NB4 (cell line): ENCODE data around the gene TRIOBP.

Experiments used
- CTCF ChIP-seq: IDR thresholded peaks from one replicate; pipeline ENCODE4 v1.5.1; 2012; ENCODE audit warnings: low read depth, low read length
- MYC ChIP-seq: IDR thresholded peaks from 2 replicates; pipeline ENCODE4 v1.6.1; 2011; ENCODE audit warnings: low read depth, low read length

- TF ChIP-seq CTCF = no peak
- TF ChIP-seq MYC = no peak
Observed at GRCh38 chr22:37647928-37648327, 48.9 kb upstream of the TRIOBP start.
